ENCODE data around the gene LRRC53.

The LRRC53 gene

DNA sequence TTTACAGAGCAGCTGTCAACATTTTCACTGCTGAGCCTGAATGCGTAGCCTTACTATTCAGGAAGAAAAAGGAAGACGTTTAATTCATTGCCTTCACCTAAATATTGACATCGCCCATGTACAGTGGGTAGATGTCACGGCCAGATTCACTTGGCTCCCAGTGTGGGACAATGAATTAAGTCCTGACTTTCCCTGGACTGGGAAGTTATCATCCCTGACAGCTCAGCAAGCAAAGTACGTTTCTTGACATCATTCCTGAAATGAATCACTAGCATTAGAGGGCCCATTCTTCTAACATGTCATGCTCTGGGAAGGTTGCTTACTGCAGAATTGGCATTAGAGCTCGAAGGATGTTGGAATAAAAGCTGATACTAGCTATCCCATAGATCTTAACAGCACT lies 37.8 kb downstream of the LRRC53 start:
- DNase-seq (ENCODE audit: insufficient read length, low spot score), result no peak
- TF ChIP-seq POLR2A (IDR thresholded peaks at IDR 0.05; ENCODE audit: low read depth, low read length), result no peak
- no peak for FAIRE-seq

DNA sequence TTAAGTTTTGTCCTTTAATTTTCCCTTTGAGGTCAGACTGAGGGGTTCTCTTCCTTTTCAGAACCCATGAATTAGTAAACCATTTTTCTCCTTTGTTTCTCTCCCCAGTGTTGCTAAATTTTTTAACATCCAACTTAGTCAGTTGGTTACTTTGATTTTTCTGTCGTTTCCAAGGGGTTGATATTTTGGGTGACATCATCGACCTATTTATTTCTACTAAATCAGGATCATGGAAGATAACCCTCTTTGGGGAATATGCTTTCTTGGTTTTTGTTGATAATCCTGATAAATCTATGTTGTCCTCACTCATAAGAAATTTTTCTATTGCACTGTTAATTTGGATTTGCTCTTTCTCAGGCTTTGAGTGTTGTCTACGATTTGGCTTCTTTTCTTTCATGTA lies 40.9 kb downstream of the LRRC53 start:
- no peak for TF ChIP-seq POLR2A (IDR thresholded peaks at IDR 0.05; ENCODE audit: low read depth, low read length)
- no peak for FAIRE-seq
- DNase-seq (ENCODE audit: insufficient read length, low spot score), result no peak

DNA sequence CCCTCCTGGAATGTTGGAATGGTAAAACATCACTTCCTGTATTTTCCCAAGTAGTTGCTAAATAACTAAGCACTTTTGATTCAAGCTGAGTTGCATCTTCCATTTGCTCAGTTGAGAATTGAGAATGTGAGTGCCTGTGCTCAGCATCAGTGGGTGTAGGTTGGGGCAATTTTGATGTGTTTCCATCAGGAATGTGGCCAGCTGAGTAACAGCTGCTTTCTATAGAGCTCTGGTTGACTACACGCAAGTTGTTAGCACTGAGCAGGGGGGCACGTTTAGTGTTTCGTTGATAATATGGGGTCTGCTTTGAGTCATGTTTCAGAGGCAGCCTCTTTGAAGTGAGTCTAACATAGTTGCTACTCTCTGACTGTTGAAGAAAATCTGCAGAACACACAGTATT lies 41.5 kb downstream of the LRRC53 start:
- FAIRE-seq (no peak), DNase-seq (ENCODE audit: insufficient read length, low spot score) (no peak)
- TF ChIP-seq POLR2A (IDR thresholded peaks at IDR 0.05; ENCODE audit: low read depth, low read length), result no peak

DNA sequence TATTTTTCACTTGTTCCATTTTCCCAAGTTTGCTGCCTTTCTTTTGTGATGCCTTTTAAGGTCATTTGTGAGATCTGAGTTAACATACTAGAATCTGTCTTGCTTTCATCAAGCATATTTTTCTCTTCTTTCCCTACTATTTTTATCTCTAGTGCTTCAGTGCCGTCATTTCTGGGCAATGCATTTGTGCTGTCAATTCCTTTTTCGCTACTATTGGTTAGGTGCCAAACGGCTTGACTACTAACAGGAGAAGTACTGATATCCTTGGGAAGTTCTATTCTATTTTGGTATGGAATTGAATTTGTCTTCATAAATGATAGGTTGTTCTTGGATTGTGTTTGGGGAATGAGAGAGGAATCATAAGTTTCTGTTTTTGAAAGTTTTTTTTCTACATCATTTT lies 42.2 kb downstream of the LRRC53 start:
- no peak for DNase-seq (ENCODE audit: insufficient read length, low spot score)
- FAIRE-seq, result no peak
- TF ChIP-seq POLR2A (IDR thresholded peaks at IDR 0.05; ENCODE audit: low read depth, low read length), result no peak

DNA sequence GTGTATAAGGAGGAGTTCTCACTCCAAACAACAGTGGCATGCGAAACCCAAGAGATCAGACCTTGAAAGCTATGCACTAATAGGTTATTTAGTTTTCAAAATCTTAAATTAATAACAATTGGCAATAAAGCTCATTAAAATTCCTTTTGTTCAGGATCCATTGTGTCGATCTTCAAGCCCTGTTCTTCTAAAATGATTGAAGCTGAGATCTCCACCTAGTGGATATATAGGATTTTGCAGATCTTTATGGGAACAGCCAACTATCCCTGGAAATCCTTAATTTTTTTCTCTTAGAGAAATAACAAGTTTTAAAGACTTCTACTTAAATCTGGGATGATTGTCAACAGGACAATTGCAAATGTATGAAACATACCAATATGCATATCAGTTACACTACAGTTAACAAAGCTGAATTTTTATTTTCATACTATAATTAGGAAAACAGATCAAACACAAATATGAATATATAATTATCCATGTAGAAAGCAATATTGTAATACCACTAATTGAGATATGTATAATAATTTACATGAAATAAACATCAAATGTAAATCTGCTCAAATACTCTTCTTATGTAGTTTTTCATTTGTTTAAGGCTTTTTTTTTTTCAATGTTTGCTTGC lies 43.3 kb downstream of the LRRC53 start:
- DNase-seq (ENCODE audit: insufficient read length, low spot score), result peak; percentile 12
- no peak for TF ChIP-seq POLR2A (IDR thresholded peaks at IDR 0.05; ENCODE audit: low read depth, low read length)
- FAIRE-seq, result no peak

DNA sequence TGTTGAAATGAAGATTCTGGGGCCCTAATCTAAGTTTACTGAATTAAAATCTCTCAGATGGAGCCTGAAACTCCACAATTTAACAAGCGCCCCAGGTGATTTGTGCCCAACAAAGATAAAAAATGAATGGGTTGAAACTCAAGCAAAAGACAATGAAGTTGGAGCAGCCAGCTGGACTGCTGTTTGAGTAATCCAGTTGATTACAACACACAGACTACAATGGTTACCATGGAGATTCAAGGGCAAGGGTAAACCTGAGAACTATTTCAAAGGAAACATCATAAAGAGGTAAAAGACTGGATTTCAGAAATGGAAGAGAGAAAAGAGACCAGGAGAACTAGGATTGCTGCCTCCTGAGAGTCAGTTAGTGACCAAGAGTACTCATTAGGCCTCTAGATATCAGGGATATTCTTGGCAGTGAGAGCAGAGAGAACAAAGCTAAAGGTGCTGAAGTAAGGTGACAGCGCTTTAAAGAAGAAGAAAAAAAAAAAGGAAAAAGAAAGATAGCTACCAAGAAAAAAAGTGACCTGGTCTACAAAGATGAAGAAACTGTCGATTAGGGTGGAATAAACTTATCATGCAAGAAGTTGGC lies 44.5 kb downstream of the LRRC53 start:
- DNase-seq (ENCODE audit: insufficient read length, low spot score) (no peak), FAIRE-seq (no peak)
- no peak for TF ChIP-seq POLR2A (IDR thresholded peaks at IDR 0.05; ENCODE audit: low read depth, low read length)

DNA sequence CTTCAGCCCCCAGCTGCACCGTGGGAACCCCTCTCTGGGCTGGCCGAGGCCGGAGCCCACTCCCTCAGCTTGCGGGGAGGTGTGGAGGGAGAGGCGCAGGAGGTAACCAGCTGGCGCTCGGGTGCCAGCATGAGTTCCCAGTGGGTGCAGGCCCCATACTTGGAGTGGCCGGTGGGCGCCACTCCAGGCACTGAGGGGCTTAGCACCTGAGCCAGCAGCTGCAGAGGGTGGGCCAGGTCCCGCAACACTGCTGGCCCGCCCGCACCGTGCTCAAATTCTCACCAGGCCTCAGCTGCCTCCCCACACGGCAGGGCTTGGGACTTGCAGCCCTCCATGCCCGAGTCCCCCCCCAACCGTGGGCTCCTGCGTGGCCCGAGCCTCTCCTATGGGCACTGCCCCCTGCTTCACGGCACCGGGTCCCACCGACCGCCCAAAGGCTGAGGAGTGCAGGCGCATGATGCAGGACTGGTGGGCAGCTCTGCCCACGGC lies 47.2 kb downstream of the LRRC53 start:
- no peak for DNase-seq (ENCODE audit: insufficient read length, low spot score)
- no peak for FAIRE-seq
- TF ChIP-seq POLR2A (IDR thresholded peaks at IDR 0.05; ENCODE audit: low read depth, low read length), result no peak

DNA sequence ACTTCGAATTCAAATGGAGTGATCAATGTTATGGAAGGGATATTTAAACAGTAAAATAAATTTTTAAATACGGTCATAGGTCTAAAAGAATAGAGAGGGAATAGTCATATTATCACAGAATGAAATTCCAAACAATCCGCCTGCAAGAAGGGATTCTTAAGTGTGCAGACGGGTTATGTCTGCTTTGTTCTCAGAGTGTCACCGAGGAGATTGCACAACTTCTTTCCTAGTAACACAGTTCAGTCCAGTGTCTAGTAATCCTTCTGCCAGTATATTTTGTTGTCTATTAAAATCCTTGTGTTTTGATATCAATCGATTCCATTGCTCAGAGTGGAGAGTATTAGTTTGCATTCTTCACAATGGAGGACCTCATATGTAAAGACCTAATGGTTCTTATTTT lies 48.4 kb downstream of the LRRC53 start:
- FAIRE-seq (no peak), DNase-seq (ENCODE audit: insufficient read length, low spot score) (no peak)
- no peak for TF ChIP-seq POLR2A (IDR thresholded peaks at IDR 0.05; ENCODE audit: low read depth, low read length)

DNA sequence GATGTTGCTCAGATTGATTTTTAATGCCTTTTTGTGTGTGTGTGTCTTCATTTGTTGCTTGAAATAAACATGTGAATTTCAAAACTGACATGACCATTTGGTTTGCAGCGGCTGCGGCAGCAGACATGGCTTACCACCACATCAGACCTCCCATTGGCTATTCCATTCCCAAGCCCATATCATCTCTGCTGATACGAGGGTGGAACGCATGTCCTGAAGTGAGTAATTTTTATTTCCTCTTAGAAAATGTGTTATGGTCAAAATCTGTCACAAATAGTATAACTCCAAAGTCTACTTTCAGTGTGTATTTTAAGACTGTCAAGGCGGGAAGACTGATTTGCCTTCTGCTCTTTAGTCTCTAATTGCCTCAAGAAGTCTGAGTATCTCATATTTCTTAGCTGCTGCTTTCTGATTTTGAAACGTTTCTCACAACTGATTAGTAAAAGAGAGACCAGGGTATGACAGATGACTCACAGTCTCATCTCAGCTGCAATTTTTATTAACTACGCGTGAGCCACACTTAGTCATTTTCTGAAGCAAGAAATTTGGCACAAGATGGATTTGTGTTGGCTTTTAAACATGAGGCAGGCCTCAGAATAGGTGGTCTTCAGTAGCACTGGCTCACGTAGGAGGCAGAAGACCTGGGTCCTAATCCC lies 49.0 kb downstream of the LRRC53 start:
- no peak for FAIRE-seq
- no peak for TF ChIP-seq POLR2A (IDR thresholded peaks at IDR 0.05; ENCODE audit: low read depth, low read length)
- no peak for DNase-seq (ENCODE audit: insufficient read length, low spot score)

DNA sequence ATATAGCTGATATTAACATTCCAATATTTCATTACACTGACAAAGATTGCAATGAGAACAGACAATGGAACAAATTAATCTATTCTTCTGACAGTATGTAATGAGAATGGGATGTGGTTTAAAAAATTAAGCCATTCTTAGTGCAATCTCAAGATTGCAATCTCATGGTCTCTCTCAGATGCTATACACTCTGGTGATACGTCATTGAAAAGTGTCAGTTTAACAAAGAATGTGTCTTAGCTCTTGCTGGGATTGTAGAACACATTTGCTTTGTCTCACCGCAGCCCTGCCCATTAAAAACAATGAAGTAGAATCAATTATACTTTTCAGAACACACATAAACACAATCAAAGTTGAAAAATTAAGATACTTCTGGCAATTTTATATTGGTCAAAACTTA lies 55.2 kb downstream of the LRRC53 start:
- DNase-seq (ENCODE audit: insufficient read length, low spot score) (no peak), FAIRE-seq (no peak)
- no peak for TF ChIP-seq POLR2A (IDR thresholded peaks at IDR 0.05; ENCODE audit: low read depth, low read length)

DNA sequence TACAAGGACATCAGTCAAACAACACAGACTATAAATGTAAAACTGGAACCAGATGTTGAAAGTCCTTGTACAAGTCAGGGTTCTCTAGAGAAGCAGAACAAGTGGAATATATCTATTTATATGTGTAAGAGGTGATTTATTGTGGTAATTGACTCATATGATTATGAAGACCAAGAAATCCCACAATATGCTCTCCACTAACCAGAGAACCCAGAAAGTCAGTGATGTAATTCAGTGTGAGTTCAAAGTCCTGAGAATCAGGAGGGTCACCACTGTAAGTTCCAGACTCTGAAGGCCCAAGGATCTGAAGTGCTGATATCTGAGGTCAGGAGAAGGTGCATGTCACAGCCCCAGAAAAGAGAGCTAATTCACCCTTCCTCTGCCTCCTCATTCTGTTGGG lies 57.0 kb downstream of the LRRC53 start:
- DNase-seq (ENCODE audit: insufficient read length, low spot score) (no peak), FAIRE-seq (no peak)
- no peak for TF ChIP-seq POLR2A (IDR thresholded peaks at IDR 0.05; ENCODE audit: low read depth, low read length)

DNA sequence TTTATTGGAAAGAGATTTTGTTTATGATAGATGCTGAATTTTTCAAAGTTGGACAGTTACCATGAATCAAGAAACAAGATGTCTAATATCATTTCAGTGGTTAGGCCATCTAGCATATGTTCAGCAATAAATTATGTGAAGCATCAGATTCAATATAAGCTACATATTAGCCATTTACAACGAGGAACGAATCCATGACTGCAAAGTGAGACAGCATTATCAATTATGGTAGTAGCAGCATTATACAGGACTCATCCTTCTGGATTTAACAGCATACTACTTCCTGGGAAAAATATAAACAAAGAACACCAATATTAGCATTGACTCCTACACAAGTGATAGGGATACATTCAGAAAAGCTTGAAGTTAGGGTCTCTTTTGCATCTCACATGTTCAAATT lies 59.1 kb downstream of the LRRC53 start:
- TF ChIP-seq POLR2A (IDR thresholded peaks at IDR 0.05; ENCODE audit: low read depth, low read length), result no peak
- DNase-seq (ENCODE audit: insufficient read length, low spot score) (no peak), FAIRE-seq (no peak)

DNA sequence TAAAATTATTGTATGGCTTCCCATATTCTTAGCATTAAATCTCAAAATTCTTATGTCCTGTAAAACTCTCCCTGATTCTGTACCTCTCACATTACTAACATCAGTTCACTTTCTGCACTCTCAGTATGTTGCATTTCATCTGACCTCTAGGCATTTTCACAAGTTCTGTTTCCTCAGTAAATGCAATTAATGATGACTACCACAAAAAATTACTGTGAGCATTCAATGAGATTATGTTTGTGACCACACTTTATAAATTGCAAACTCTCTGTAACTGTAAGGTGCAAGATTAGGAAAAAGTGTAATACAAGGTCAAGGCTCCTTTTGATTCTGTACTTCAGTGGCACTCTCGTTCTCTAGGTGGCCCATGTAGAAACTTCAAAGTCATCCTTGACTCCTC lies 60.4 kb downstream of the LRRC53 start:
- TF ChIP-seq POLR2A (IDR thresholded peaks at IDR 0.05; ENCODE audit: low read depth, low read length), result no peak
- FAIRE-seq (no peak), DNase-seq (ENCODE audit: insufficient read length, low spot score) (no peak)

DNA sequence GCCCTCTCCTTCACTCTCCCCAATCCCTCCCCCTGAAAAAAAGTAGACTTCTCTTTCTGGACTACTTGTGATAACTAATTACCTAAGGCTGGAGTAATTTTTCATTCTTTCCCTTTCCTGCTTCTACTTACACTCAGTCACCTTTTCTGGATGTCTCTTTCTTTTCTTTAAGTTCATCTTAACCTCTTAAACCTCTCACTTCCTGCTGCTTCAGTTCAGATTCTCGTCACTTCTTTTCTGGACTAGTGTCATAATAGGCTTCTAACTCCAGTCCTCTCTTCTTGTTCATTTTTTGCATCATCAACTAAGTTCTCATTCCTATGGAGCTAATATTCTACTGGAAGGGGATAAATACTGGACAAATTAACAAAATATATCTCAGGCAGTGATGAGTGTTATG lies 75.4 kb downstream of the LRRC53 start:
- DNase-seq (ENCODE audit: insufficient read length, low spot score) (no peak), FAIRE-seq (no peak)
- no peak for TF ChIP-seq POLR2A (IDR thresholded peaks at IDR 0.05; ENCODE audit: low read depth, low read length)

DNA sequence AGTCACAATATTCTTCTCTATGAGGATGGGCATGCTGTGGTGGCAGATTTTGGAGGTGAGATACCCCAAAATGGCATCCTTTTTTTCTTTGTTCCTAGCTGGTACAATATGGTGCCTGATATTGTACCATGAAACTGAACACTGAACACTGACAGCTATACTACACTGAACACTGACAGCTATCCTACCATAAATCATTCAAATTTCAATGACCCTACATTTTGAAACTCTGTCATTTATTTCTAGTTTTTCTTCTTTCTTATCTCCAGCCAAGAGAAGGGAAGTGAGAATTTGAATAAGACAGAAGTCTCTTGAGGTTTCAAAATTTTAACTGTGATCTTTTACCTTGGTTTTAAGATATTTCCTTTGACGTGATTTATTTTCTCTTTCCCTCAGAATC lies 76.3 kb downstream of the LRRC53 start:
- TF ChIP-seq POLR2A (IDR thresholded peaks at IDR 0.05; ENCODE audit: low read depth, low read length), result no peak
- no peak for DNase-seq (ENCODE audit: insufficient read length, low spot score)
- no peak for FAIRE-seq

Measured in H54 (cell line).